ENCODE data around the gene ADAMTSL5.
A peak's percentile ranks its signal among the peaks of the same experiment; 100 is the strongest.

Gene ADAMTSL5

DNA sequence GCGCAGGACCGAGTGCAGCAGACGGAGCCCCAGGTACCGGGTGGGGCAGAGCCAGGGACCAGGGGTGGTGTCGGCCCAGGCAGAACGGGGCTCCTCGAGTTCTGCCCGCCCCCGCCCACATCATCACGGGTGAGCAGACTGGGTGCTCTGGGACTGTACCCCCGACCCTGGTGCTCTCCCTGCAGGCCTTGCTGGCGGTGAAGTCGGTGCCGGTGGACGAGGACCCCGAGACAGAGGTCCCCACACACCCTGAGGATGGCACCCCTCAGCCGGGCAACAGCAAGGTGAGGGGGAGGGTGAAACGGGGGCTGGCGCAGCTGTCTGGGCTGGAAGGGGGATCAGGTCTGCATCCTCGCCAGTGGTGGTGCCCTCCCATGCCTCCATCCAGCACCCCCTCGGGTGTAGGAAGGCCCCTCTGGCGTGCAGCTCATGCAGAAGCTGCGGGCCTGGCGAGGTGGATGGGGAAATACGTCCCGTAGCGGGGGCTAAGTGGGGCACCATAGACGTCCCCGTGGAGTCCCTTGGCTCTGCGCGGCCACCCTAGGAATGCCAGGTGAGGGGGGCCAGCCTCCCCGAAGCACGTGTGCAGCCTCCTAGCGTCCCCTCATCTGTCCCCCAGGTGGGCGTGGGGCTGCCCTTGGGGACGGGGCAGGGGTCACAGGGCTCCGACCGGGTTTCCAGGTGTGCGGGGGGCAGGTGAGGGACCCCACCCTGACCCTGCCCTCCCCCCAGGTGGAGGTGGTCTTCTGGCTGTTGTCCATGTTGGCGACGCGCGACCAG lies 56.5 kb downstream of the ADAMTSL5 start:
- in situ Hi-C loops (cut with MboI; ENCODE audit: low pct_unique_long_range_greater_than_20kb, low sequenced_read_pairs), result no loop called here

DNA sequence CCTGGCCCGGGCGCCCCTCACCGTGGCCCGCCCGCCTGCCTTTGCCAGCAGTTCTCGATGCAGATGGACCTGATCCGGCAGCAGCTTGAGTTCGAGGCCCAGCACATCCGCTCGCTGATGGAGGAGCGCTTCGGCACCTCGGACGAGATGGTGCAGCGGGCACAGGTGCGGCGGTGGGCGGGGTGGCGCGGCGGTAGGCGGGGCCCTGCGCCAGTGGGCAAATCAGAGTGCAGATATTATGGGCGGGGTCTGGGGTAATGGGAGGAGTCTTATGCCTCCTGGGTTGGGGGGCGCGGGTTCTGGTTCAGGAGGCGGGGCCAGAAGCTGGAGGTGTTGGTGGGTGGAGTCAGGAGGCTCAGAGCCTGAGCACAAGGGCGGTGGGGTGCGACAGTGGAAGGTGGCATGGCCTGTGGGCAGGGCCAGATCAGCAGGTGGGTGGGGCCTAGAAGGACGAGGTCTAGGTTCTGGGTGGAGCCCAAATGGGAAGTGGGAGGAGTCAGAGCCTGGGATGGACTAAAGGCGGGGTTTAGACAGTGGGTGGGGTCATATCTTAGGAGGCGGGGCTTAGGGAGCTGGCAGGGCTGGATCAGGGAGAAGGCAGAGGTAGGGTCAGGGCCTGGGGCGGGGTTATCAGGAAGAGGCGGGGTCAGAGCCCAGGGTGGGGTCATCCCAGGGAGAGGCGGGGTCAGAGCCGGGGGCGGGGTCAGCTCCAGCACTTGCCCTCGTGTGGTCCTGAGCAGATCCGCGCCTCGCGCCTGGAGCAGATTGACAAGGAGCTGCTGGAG lies 57.3 kb downstream of the ADAMTSL5 start:
- DNase-seq, result peak; percentile 95
- in situ Hi-C loops (cut with MboI; ENCODE audit: low pct_unique_long_range_greater_than_20kb, low sequenced_read_pairs), result no loop called here

More for the DNA sequence above, 56.5 kb downstream of the ADAMTSL5 start:
- no peak for DNase-seq
